GM23338 (cell line): Measurements from ENCODE around the gene SOD3. TPM values are rescaled to one million over a fixed set of nuclear protein-coding genes. Genes with fewer than 3 reads are reported as not detected.

Source experiments
- ATAC-seq: fragments of 200-7000 bp; cut with Tn5 transposase; 3 replicates; pipeline ENCODE4 v1.9.1; 2020
- DNase-seq: peaks from one replicate; pipeline ENCODE4 v3.0.0-alpha.2; 2015; ENCODE audit warnings: low spot score
- H2AFZ ChIP-seq: fragments of 200-600 bp; sonication (generic); 2 replicates; pipeline ENCODE4 v1.8.0; 2016; ENCODE audit warnings: antibody characterized with exemption, mild to moderate bottlenecking, moderate library complexity
- H3F3A ChIP-seq: fragments of 200-600 bp; sonication (generic); replicated peaks from 2 replicates; pipeline ENCODE4 v1.8.0; 2017; ENCODE audit warnings: antibody characterized with exemption, mixed run types, low read depth
- H3K27ac ChIP-seq: fragments of 200-600 bp; sonication (generic); 2 replicates; pipeline ENCODE4 v1.6.1; 2016; ENCODE audit warnings: low read depth
- H3K27me3 ChIP-seq: fragments of 200-600 bp; sonication (generic); 2 replicates; pipeline ENCODE4 v1.8.0; 2016; ENCODE audit warnings: mild to moderate bottlenecking, mixed run types, moderate library complexity; ENCODE audit not compliant: insufficient read depth
- H3K36me3 ChIP-seq: fragments of 200-600 bp; sonication (generic); 2 replicates; pipeline ENCODE4 v1.8.0; 2016; ENCODE audit warnings: mild to moderate bottlenecking; ENCODE audit not compliant: insufficient read depth
- H3K4me1 ChIP-seq: fragments of 200-600 bp; sonication (generic); 2 replicates; pipeline ENCODE4 v1.8.0; 2016; ENCODE audit warnings: mild to moderate bottlenecking, moderate library complexity; ENCODE audit not compliant: insufficient read depth
- H3K4me2 ChIP-seq: fragments of 200-600 bp; sonication (generic); 2 replicates; pipeline ENCODE4 v1.7.1; 2017; ENCODE audit warnings: mixed run types
- H3K4me3 ChIP-seq: fragments of 200-600 bp; sonication (generic); 2 replicates; pipeline ENCODE4 v1.6.1; 2016; ENCODE audit warnings: mixed run types
- H3K79me2 ChIP-seq: fragments of 200-600 bp; sonication (generic); replicated peaks from 2 replicates; pipeline ENCODE4 v1.8.0; 2017; ENCODE audit warnings: mild to moderate bottlenecking; ENCODE audit not compliant: insufficient read depth
- H3K9me2 ChIP-seq: fragments of 200-600 bp; sonication (generic); 2 replicates; pipeline ENCODE4 v1.8.0; 2017; ENCODE audit not compliant: insufficient read depth
- H4K20me1 ChIP-seq: fragments of 200-600 bp; sonication (generic); replicated peaks from 2 replicates; pipeline ENCODE4 v1.8.0; 2017; ENCODE audit warnings: mild to moderate bottlenecking; ENCODE audit not compliant: insufficient read depth
- H3K27ac Mint-ChIP-seq: 2 replicates; pipeline ENCODE4 v1.8.0; 2020; ENCODE audit warnings: inconsistent platforms, mild to moderate bottlenecking, moderate library complexity, mixed read lengths
- H3K27me3 Mint-ChIP-seq: 3 replicates; pipeline ENCODE4 v1.8.0; 2022; ENCODE audit warnings: low read depth, mild to moderate bottlenecking, moderate library complexity, mixed read lengths, inconsistent platforms; ENCODE audit not compliant: insufficient read depth, poor library complexity
- H3K36me3 Mint-ChIP-seq: 3 replicates; pipeline ENCODE4 v1.8.0; 2021; ENCODE audit warnings: low read depth, mild to moderate bottlenecking, inconsistent platforms, moderate library complexity, mixed read lengths
- H3K4me1 Mint-ChIP-seq: 3 replicates; pipeline ENCODE4 v1.8.0; 2020; ENCODE audit warnings: mild to moderate bottlenecking, inconsistent platforms, mixed read lengths
- H3K4me3 Mint-ChIP-seq: 3 replicates; pipeline ENCODE4 v1.8.0; 2021; ENCODE audit warnings: moderate library complexity, mild to moderate bottlenecking, inconsistent platforms, mixed read lengths
- H3K9me3 Mint-ChIP-seq: 3 replicates; pipeline ENCODE4 v1.8.0; 2020; ENCODE audit warnings: moderate library complexity, mild to moderate bottlenecking, inconsistent platforms, mixed read lengths
- CREB1 ChIP-seq: fragments of 250-450 bp; sonication (Bioruptor Pico); IDR thresholded peaks from 2 replicates; pipeline ENCODE4 v1.5.0; 2020; ENCODE audit warnings: low read depth, mild to moderate bottlenecking, moderate library complexity
- CTCF ChIP-seq, 2 experiments: fragments of 200-600 bp in 1 of 2; sonication (generic) in 1 of 2; conservative IDR thresholded peaks; 2 replicates each; pipeline versions ENCODE4 v1.5.1 to v1.6.1; 2016 to 2017; ENCODE audit warnings: antibody characterized with exemption in 2 of 2, low read depth in 2 of 2, mild to moderate bottlenecking in 2 of 2, moderate library complexity in 1 of 2
- ETS1 ChIP-seq: IDR thresholded peaks from 2 replicates; pipeline ENCODE4 v1.6.1; 2016; ENCODE audit warnings: antibody characterized with exemption
- EZH2 ChIP-seq: fragments of 200-600 bp; sonication (generic); IDR thresholded peaks from one replicate; pipeline ENCODE4 v1.8.0; 2017; ENCODE audit warnings: antibody characterized with exemption, mild to moderate bottlenecking, low read depth; ENCODE audit not compliant: unreplicated experiment
- EZH2phosphoT487 ChIP-seq: fragments of 200-600 bp; sonication (generic); IDR thresholded peaks from one replicate; pipeline ENCODE4 v1.8.1; 2018; ENCODE audit warnings: antibody characterized with exemption; ENCODE audit not compliant: unreplicated experiment
- JUNB ChIP-seq: IDR thresholded peaks from one replicate; pipeline ENCODE4 v1.6.1; 2016; ENCODE audit warnings: antibody characterized with exemption; ENCODE audit not compliant: unreplicated experiment
- NANOG ChIP-seq: IDR thresholded peaks from 2 replicates; pipeline ENCODE4 v1.6.1; 2016; ENCODE audit warnings: antibody characterized with exemption, borderline replicate concordance
- POLR2AphosphoS5 ChIP-seq: IDR thresholded peaks from 2 replicates; pipeline ENCODE4 v1.6.1; 2016; ENCODE audit warnings: antibody characterized with exemption, low read depth
- REST ChIP-seq: IDR thresholded peaks from one replicate; pipeline ENCODE4 v1.6.1; 2018; ENCODE audit warnings: antibody characterized with exemption; ENCODE audit not compliant: unreplicated experiment
- STAT1 ChIP-seq: IDR thresholded peaks from one replicate; pipeline ENCODE4 v1.6.1; 2016; ENCODE audit warnings: antibody characterized with exemption; ENCODE audit not compliant: unreplicated experiment
- ZNF114 ChIP-seq: fragments of 250-450 bp; sonication (Bioruptor Pico); IDR thresholded peaks from 2 replicates; pipeline ENCODE4 v1.5.0; 2020; ENCODE audit warnings: mild to moderate bottlenecking, moderate library complexity
- ZNF331 ChIP-seq: fragments of 250-450 bp; sonication (Bioruptor Pico); IDR thresholded peaks from 2 replicates; pipeline ENCODE4 v1.5.0; 2020; ENCODE audit warnings: low read depth, mild to moderate bottlenecking, moderate library complexity
- ZNF462 ChIP-seq: fragments of 250-450 bp; sonication (Bioruptor Pico); IDR thresholded peaks from 2 replicates; pipeline ENCODE4 v1.5.0; 2020; ENCODE audit warnings: mild to moderate bottlenecking, moderate library complexity
- polyA plus RNA-seq: library from polyadenylated mRNA; unstranded; fragments of >200 nt; fragmentation: Nextera tagmentation; extraction: Ambion mirVana; gene quantifications from 2 replicates; pipeline ENCODE4 v1.2.1, GENCODE V29; 2016
- total RNA-seq: library from RNA; depleted of rRNA; stranded (reverse); fragments of >200 nt; shearing (Covaris generic); gene quantifications from 2 replicates; pipeline ENCODE4 v1.2.3, GENCODE V29; 2014

SOD3 gene
- total and polyA plus RNA-seq, 2 experiments from 2014 or later = 7.5 to 11.8 TPM

GRCh38 chr4:24824720-24825119, 29.3 kb downstream of the SOD3 start:
- Mint-ChIP-seq H3K4me1 (peaks cover 3% of the 10 kb centered on the region; the same call in 2 of the 3 replicates), H3K27me3 (peaks cover 3% of the 10 kb centered on the region), H3K9me3 (no peaks in the 10 kb centered on the region), H3K27ac (no peak overlapping the region), H3K36me3 (peaks cover 1% of the 10 kb centered on the region; the same call in 1 of the 3 replicates), H3K4me3 (no peak overlapping the region)
- no peak overlapping the region for H3K4me2 ChIP-seq
- peaks cover 3% of the 10 kb centered on the region; the same call in 1 of the 2 replicates for H3K9me2 ChIP-seq
- no peak for DNase-seq
- no peaks in the 10 kb centered on the region for H4K20me1 ChIP-seq
- ATAC-seq = no peak
- H2AFZ ChIP-seq = no peak overlapping the region
- H3K4me1 ChIP-seq = no peaks in the 10 kb centered on the region
- H3K27me3 ChIP-seq = no peaks in the 10 kb centered on the region
- H3K27ac ChIP-seq = no peak overlapping the region
- no peaks in the 10 kb centered on the region for H3F3A ChIP-seq
- no peak overlapping the region for H3K4me3 ChIP-seq
- H3K79me2 ChIP-seq = no peaks in the 10 kb centered on the region
- TF ChIP-seq JUNB (no peak), ETS1 (no peak), ZNF462 (CRISPR knock-in tag) (no peak), POLR2AphosphoS5 (no peak), REST (no peak), NANOG (no peak), EZH2 (no peak), STAT1 (no peak), CTCF (conservative IDR thresholded peaks at IDR 0.05; ENCODE audit: low read depth in 2 of 2) (no peak), ZNF114 (CRISPR knock-in tag) (no peak), CREB1 (no peak), ZNF331 (CRISPR knock-in tag) (no peak), EZH2phosphoT487 (no peak)
- H3K36me3 ChIP-seq = no peaks in the 10 kb centered on the region
